ENCODE data around the gene OR4F6. TPM values are rescaled to one million over a fixed set of nuclear protein-coding genes. Genes with fewer than 3 reads are reported as not detected.
"Not testable (repeated sequence)": the region's sequence is repeated elsewhere in the genome, so short reads cannot be mapped to it uniquely, and the experiment has no call there.

The OR4F6 gene
- total and polyA plus RNA-seq, 2 donors, result not detected

- not testable (repeated sequence) for H3K4me1 ChIP-seq (ENCODE audit: control insufficient read depth in 2 of 2, insufficient read depth in 2 of 2, low read length in 2 of 2); H3K36me3 ChIP-seq (ENCODE audit: control insufficient read depth in 2 of 2, insufficient read depth in 2 of 2, low read length in 1 of 2); H3K4me3 ChIP-seq (ENCODE audit: low read length in 2 of 2); H3K27me3 ChIP-seq (ENCODE audit: control insufficient read depth in 2 of 2, insufficient read depth in 1 of 2, low read length in 1 of 2); H3K27ac ChIP-seq (ENCODE audit: low read depth in 1 of 2, low read length in 1 of 2); H3K9me3 ChIP-seq (ENCODE audit: control insufficient read depth in 2 of 2, insufficient read depth in 1 of 2, low read length in 1 of 2); DNase-seq (ENCODE audit: low read depth in 6 of 9, low spot score in 9 of 9)
- 33% methylated on average over 1 of the region's 1 CpG for WGBS
These were observed 23.1 kb upstream of the OR4F6 start for GRCh38 chr15:101780225-101780624.

DNA sequence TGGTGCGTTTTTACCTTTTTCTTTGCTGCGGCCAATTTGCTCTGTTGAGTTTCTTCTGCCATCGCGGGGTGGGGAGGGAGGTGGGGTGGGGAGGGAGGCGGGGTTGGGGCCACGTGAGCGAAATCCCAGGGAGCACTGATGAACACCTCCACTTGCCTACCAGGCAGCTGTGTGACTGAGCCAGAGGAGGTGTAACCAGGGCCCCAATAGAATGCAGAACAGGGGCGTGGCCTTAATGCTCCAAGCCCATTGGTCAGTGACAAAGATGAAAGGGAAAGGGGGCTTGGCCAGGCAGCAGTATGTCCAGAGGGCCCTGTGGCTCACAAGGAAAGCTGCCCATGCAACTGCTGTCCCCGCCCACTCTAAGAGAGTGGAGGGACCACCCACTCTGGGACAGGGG is 21.4 kb upstream of the OR4F6 start:
- Histone ChIP-seq H3K36me3 (ENCODE audit: control insufficient read depth in 2 of 2, insufficient read depth in 2 of 2, low read length in 1 of 2) (no peaks in the 10 kb centered on the region), H3K4me1 (ENCODE audit: control insufficient read depth in 2 of 2, insufficient read depth in 2 of 2, low read length in 2 of 2) (no peaks in the 10 kb centered on the region), H3K27me3 (ENCODE audit: control insufficient read depth in 2 of 2, insufficient read depth in 1 of 2, low read length in 1 of 2) (no peaks in the 10 kb centered on the region), H3K4me3 (ENCODE audit: low read length in 2 of 2) (no peak overlapping the region), H3K9me3 (ENCODE audit: control insufficient read depth in 2 of 2, insufficient read depth in 1 of 2, low read length in 1 of 2) (no peaks in the 10 kb centered on the region), H3K27ac (ENCODE audit: low read depth in 1 of 2, low read length in 1 of 2) (no peak overlapping the region)
- WGBS, result 87% methylated on average over 9 of the region's 9 CpGs
- DNase-seq (ENCODE audit: low read depth in 6 of 9, low spot score in 9 of 9), result no peak

DNA sequence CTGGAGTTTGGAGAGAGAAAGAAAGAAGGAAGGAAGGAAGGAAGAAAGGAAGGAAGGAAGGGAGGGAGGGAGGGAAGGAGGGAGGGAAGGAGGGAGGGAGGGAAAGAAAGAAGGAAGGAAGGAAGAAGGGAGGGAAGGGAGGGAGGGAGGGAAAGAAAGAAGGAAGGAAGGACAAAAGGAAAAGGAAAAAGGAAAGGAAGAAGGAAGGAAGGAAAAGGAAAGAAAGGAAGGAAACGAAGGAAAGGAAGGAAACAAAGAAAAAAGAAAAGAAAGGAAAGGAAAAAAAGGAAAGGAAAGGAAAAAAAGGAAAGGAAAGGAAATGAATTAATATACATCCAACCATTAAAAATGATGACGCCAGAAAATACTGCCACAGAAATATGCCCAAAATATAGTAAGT is 18.7 kb upstream of the OR4F6 start:
- no peak overlapping the region for H3K4me3 ChIP-seq (ENCODE audit: low read length in 2 of 2)
- H3K36me3 ChIP-seq (ENCODE audit: control insufficient read depth in 2 of 2, insufficient read depth in 2 of 2, low read length in 1 of 2), result no peaks in the 10 kb centered on the region
- no peaks in the 10 kb centered on the region for H3K4me1 ChIP-seq (ENCODE audit: control insufficient read depth in 2 of 2, insufficient read depth in 2 of 2, low read length in 2 of 2)
- no peak overlapping the region for H3K27ac ChIP-seq (ENCODE audit: low read depth in 1 of 2, low read length in 1 of 2)
- no peaks in the 10 kb centered on the region for H3K27me3 ChIP-seq (ENCODE audit: control insufficient read depth in 2 of 2, insufficient read depth in 1 of 2, low read length in 1 of 2)
- no peaks in the 10 kb centered on the region for H3K9me3 ChIP-seq (ENCODE audit: control insufficient read depth in 2 of 2, insufficient read depth in 1 of 2, low read length in 1 of 2)
- 82% methylated on average over 2 of the region's 2 CpGs for WGBS
- DNase-seq (ENCODE audit: low read depth in 6 of 9, low spot score in 9 of 9), result no peak

- H3K27ac ChIP-seq (ENCODE audit: low read depth in 1 of 2, low read length in 1 of 2); DNase-seq (ENCODE audit: low read depth in 6 of 9, low spot score in 9 of 9); H3K36me3 ChIP-seq (ENCODE audit: control insufficient read depth in 2 of 2, insufficient read depth in 2 of 2, low read length in 1 of 2); H3K9me3 ChIP-seq (ENCODE audit: control insufficient read depth in 2 of 2, insufficient read depth in 1 of 2, low read length in 1 of 2); H3K4me3 ChIP-seq (ENCODE audit: low read length in 2 of 2); H3K27me3 ChIP-seq (ENCODE audit: control insufficient read depth in 2 of 2, insufficient read depth in 1 of 2, low read length in 1 of 2); H3K4me1 ChIP-seq (ENCODE audit: control insufficient read depth in 2 of 2, insufficient read depth in 2 of 2, low read length in 2 of 2): not testable (repeated sequence)
- 84% methylated on average over 2 of the region's 2 CpGs for WGBS
These were observed 16.9 kb upstream of the OR4F6 start for GRCh38 chr15:101786422-101786821.

DNA sequence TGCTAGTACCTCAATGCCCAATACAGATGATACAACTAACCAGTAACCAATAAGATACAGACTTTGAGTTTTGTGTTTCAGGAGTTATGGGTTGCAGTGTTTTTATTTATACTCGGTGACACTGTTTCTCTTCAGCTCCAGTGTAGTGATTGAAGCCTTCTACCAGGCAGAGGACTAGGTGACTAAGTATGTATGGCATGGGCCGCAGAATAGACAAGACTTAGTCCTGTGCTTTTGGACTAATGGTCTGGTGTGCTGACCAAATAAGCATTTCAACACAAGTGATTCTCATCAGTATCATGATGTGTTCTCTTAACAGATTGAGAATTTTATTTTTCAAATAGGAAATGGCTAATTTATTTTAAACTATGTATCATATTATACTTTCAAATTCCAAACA is 15.3 kb upstream of the OR4F6 start:
- not testable (repeated sequence) for H3K9me3 ChIP-seq (ENCODE audit: control insufficient read depth in 2 of 2, insufficient read depth in 1 of 2, low read length in 1 of 2); H3K4me3 ChIP-seq (ENCODE audit: low read length in 2 of 2); H3K27ac ChIP-seq (ENCODE audit: low read depth in 1 of 2, low read length in 1 of 2); H3K4me1 ChIP-seq (ENCODE audit: control insufficient read depth in 2 of 2, insufficient read depth in 2 of 2, low read length in 2 of 2); DNase-seq (ENCODE audit: low read depth in 6 of 9, low spot score in 9 of 9); H3K36me3 ChIP-seq (ENCODE audit: control insufficient read depth in 2 of 2, insufficient read depth in 2 of 2, low read length in 1 of 2); H3K27me3 ChIP-seq (ENCODE audit: control insufficient read depth in 2 of 2, insufficient read depth in 1 of 2, low read length in 1 of 2)
- WGBS, result 94% methylated on average over 2 of the region's 2 CpGs

GRCh38 chr15:101788503-101789269 is 14.6 kb upstream of the OR4F6 start:
- H3K27me3 ChIP-seq (ENCODE audit: control insufficient read depth in 2 of 2, insufficient read depth in 1 of 2, low read length in 1 of 2); H3K9me3 ChIP-seq (ENCODE audit: control insufficient read depth in 2 of 2, insufficient read depth in 1 of 2, low read length in 1 of 2); H3K4me1 ChIP-seq (ENCODE audit: control insufficient read depth in 2 of 2, insufficient read depth in 2 of 2, low read length in 2 of 2); H3K27ac ChIP-seq (ENCODE audit: low read depth in 1 of 2, low read length in 1 of 2); H3K36me3 ChIP-seq (ENCODE audit: control insufficient read depth in 2 of 2, insufficient read depth in 2 of 2, low read length in 1 of 2); H3K4me3 ChIP-seq (ENCODE audit: low read length in 2 of 2); DNase-seq (ENCODE audit: low read depth in 6 of 9, low spot score in 9 of 9): not testable (repeated sequence)
- WGBS, result 84% methylated on average over 5 of the region's 5 CpGs

GRCh38 chr15:101790748-101791147 is 12.6 kb upstream of the OR4F6 start:
- WGBS, result no CpG with 5 or more reads among the region's 4 CpGs
- not testable (repeated sequence) for H3K36me3 ChIP-seq (ENCODE audit: control insufficient read depth in 2 of 2, insufficient read depth in 2 of 2, low read length in 1 of 2); H3K9me3 ChIP-seq (ENCODE audit: control insufficient read depth in 2 of 2, insufficient read depth in 1 of 2, low read length in 1 of 2); H3K4me1 ChIP-seq (ENCODE audit: control insufficient read depth in 2 of 2, insufficient read depth in 2 of 2, low read length in 2 of 2); DNase-seq (ENCODE audit: low read depth in 6 of 9, low spot score in 9 of 9); H3K27ac ChIP-seq (ENCODE audit: low read depth in 1 of 2, low read length in 1 of 2); H3K4me3 ChIP-seq (ENCODE audit: low read length in 2 of 2); H3K27me3 ChIP-seq (ENCODE audit: control insufficient read depth in 2 of 2, insufficient read depth in 1 of 2, low read length in 1 of 2)

- H3K4me3 ChIP-seq (ENCODE audit: low read length in 2 of 2); DNase-seq (ENCODE audit: low read depth in 6 of 9, low spot score in 9 of 9); H3K9me3 ChIP-seq (ENCODE audit: control insufficient read depth in 2 of 2, insufficient read depth in 1 of 2, low read length in 1 of 2); H3K36me3 ChIP-seq (ENCODE audit: control insufficient read depth in 2 of 2, insufficient read depth in 2 of 2, low read length in 1 of 2); H3K4me1 ChIP-seq (ENCODE audit: control insufficient read depth in 2 of 2, insufficient read depth in 2 of 2, low read length in 2 of 2); H3K27ac ChIP-seq (ENCODE audit: low read depth in 1 of 2, low read length in 1 of 2); H3K27me3 ChIP-seq (ENCODE audit: control insufficient read depth in 2 of 2, insufficient read depth in 1 of 2, low read length in 1 of 2): not testable (repeated sequence)
- 87% methylated on average over 7 of the region's 7 CpGs for WGBS
These were observed 9.3 kb upstream of the OR4F6 start for GRCh38 chr15:101793981-101794380.

- Histone ChIP-seq H3K4me3 (ENCODE audit: low read length in 2 of 2) (no peak overlapping the region), H3K4me1 (ENCODE audit: control insufficient read depth in 2 of 2, insufficient read depth in 2 of 2, low read length in 2 of 2) (no peaks in the 10 kb centered on the region), H3K36me3 (ENCODE audit: control insufficient read depth in 2 of 2, insufficient read depth in 2 of 2, low read length in 1 of 2) (no peaks in the 10 kb centered on the region), H3K9me3 (ENCODE audit: control insufficient read depth in 2 of 2, insufficient read depth in 1 of 2, low read length in 1 of 2) (no peaks in the 10 kb centered on the region), H3K27me3 (ENCODE audit: control insufficient read depth in 2 of 2, insufficient read depth in 1 of 2, low read length in 1 of 2) (no peaks in the 10 kb centered on the region), H3K27ac (ENCODE audit: low read depth in 1 of 2, low read length in 1 of 2) (no peak overlapping the region)
- WGBS, result 95% methylated on average over 1 of the region's 1 CpG
- DNase-seq (ENCODE audit: low read depth in 6 of 9, low spot score in 9 of 9), result no peak
These were observed 7.9 kb upstream of the OR4F6 start for GRCh38 chr15:101795455-101795854.
